H9 (cell line): ENCODE results near the gene COL23A1. TPM values are rescaled to one million over a fixed set of nuclear protein-coding genes. Genes with fewer than 3 reads are reported as not detected.

ENCODE experiments used
- DNase-seq: peaks from one replicate; pipeline ENCODE4 v3.0.0-alpha.2; 2017
- H2AFZ ChIP-seq: one replicate; pipeline ENCODE4 v1.6.1; 2013; ENCODE audit warnings: mild to moderate bottlenecking, low read length, control low read depth, moderate library complexity
- H2AK5ac ChIP-seq: 2 replicates; pipeline ENCODE4 v1.6.1; 2013; ENCODE audit warnings: low read length, control low read depth, mixed read lengths; ENCODE audit not compliant: insufficient read length
- H2BK120ac ChIP-seq: one replicate; pipeline ENCODE4 v1.6.1; 2013; ENCODE audit warnings: low read depth, mild to moderate bottlenecking, low read length, control low read depth, inconsistent platforms; ENCODE audit not compliant: poor library complexity, severe bottlenecking
- H2BK12ac ChIP-seq: 2 replicates; pipeline ENCODE4 v1.6.1; 2013; ENCODE audit warnings: low read length, control low read depth, mixed read lengths, low read depth; ENCODE audit not compliant: insufficient read length
- H2BK15ac ChIP-seq: 2 replicates; pipeline ENCODE4 v1.6.1; 2013; ENCODE audit warnings: low read depth, low read length, control low read depth
- H2BK20ac ChIP-seq: one replicate; pipeline ENCODE4 v1.6.1; 2013; ENCODE audit warnings: low read depth, mild to moderate bottlenecking, low read length, control low read depth, inconsistent platforms; ENCODE audit not compliant: poor library complexity, severe bottlenecking
- H2BK5ac ChIP-seq: 2 replicates; pipeline ENCODE4 v1.6.1; 2013; ENCODE audit warnings: low read length, control low read depth, mixed read lengths; ENCODE audit not compliant: insufficient read length
- H3K14ac ChIP-seq: 2 replicates; pipeline ENCODE4 v1.6.1; 2013; ENCODE audit warnings: low read length, control low read depth; ENCODE audit not compliant: insufficient read depth
- H3K18ac ChIP-seq: 2 replicates; pipeline ENCODE4 v1.6.1; 2013; ENCODE audit warnings: low read depth, mild to moderate bottlenecking, mixed read lengths, low read length, control low read depth; ENCODE audit not compliant: insufficient read length
- H3K23ac ChIP-seq: 2 replicates; pipeline ENCODE4 v1.6.1; 2013; ENCODE audit warnings: low read length, control low read depth, mixed read lengths, low read depth; ENCODE audit not compliant: insufficient read length
- H3K23me2 ChIP-seq: 2 replicates; pipeline ENCODE4 v1.6.1; 2013; ENCODE audit warnings: low read depth, mild to moderate bottlenecking, mixed read lengths, low read length, control low read depth; ENCODE audit not compliant: insufficient read length, poor library complexity, severe bottlenecking
- H3K27ac ChIP-seq: 2 replicates; pipeline ENCODE4 v1.5.1; 2013; ENCODE audit warnings: low read length, control low read depth, mixed read lengths, low read depth; ENCODE audit not compliant: insufficient read length
- H3K27me3 ChIP-seq: 2 replicates; pipeline ENCODE4 v1.6.1; 2013; ENCODE audit warnings: low read length, control low read depth, inconsistent platforms; ENCODE audit not compliant: insufficient read depth
- H3K4ac ChIP-seq: 2 replicates; pipeline ENCODE4 v1.6.1; 2013; ENCODE audit warnings: low read depth, mild to moderate bottlenecking, control low read depth, inconsistent platforms, low read length, moderate library complexity
- H3K4me1 ChIP-seq: 2 replicates; pipeline ENCODE4 v1.6.1; 2013; ENCODE audit warnings: low read length, control low read depth, inconsistent platforms; ENCODE audit not compliant: insufficient read depth
- H3K4me2 ChIP-seq: 2 replicates; pipeline ENCODE4 v1.6.1; 2013; ENCODE audit warnings: low read length, control low read depth, mixed read lengths; ENCODE audit not compliant: insufficient read length, insufficient read depth
- H3K56ac ChIP-seq: 2 replicates; pipeline ENCODE4 v1.6.1; 2013; ENCODE audit warnings: low read depth, mild to moderate bottlenecking, mixed read lengths, low read length, control low read depth; ENCODE audit not compliant: insufficient read length
- H3K79me1 ChIP-seq: 2 replicates; pipeline ENCODE4 v1.6.1; 2013; ENCODE audit warnings: low read depth, mild to moderate bottlenecking, moderate library complexity, low read length, control low read depth, inconsistent platforms; ENCODE audit not compliant: insufficient read depth, poor library complexity, severe bottlenecking
- H3K79me2 ChIP-seq: 2 replicates; pipeline ENCODE4 v1.6.1; 2013; ENCODE audit warnings: low read length, control low read depth, inconsistent platforms; ENCODE audit not compliant: insufficient read depth
- H3K9ac ChIP-seq: 2 replicates; pipeline ENCODE4 v1.6.1; 2013; ENCODE audit warnings: low read length, control low read depth, mixed read lengths; ENCODE audit not compliant: insufficient read length; ENCODE audit errors: extremely low read depth
- H3K9me3 ChIP-seq: one replicate; pipeline ENCODE4 v1.6.1; 2013; ENCODE audit warnings: low read depth, low read length, inconsistent platforms; ENCODE audit not compliant: control insufficient read depth
- H3T11ph ChIP-seq: one replicate; pipeline ENCODE4 v1.6.1; 2013; ENCODE audit warnings: mild to moderate bottlenecking, low read length, control low read depth, inconsistent platforms
- H4K20me1 ChIP-seq: one replicate; pipeline ENCODE4 v1.6.1; 2013; ENCODE audit not compliant: control insufficient read depth, insufficient read length, insufficient read depth
- H4K5ac ChIP-seq: 2 replicates; pipeline ENCODE4 v1.6.1; 2013; ENCODE audit warnings: low read depth, mild to moderate bottlenecking, mixed read lengths, low read length, control low read depth; ENCODE audit not compliant: insufficient read length
- H4K8ac ChIP-seq: replicated peaks from 2 replicates; pipeline ENCODE4 v1.6.1; 2013; ENCODE audit warnings: low read length, control low read depth, mixed read lengths, low read depth; ENCODE audit not compliant: insufficient read length
- H4K91ac ChIP-seq: 2 replicates; pipeline ENCODE4 v1.6.1; 2013; ENCODE audit warnings: low read depth, mild to moderate bottlenecking, moderate library complexity, mixed read lengths, low read length, control low read depth; ENCODE audit not compliant: insufficient read length
- H3K27ac Mint-ChIP-seq, 3 experiments: 2 replicates in 2 of 3; 3 replicates in 1 of 3; pipeline ENCODE4 v1.8.0; 2020 to 2021; ENCODE audit warnings: mixed read lengths in 3 of 3, mild to moderate bottlenecking in 1 of 3, moderate library complexity in 1 of 3
- H3K27me3 Mint-ChIP-seq: 2 replicates; pipeline ENCODE4 v1.8.0; 2021; ENCODE audit warnings: low read depth, mild to moderate bottlenecking, moderate library complexity, mixed read lengths
- H3K36me3 Mint-ChIP-seq, 3 experiments: 2 replicates in 2 of 3; 3 replicates in 1 of 3; pipeline ENCODE4 v1.8.0; 2020 to 2021; ENCODE audit warnings: low read depth in 3 of 3, mixed read lengths in 3 of 3; ENCODE audit not compliant: insufficient read depth in 1 of 3
- H3K4me1 Mint-ChIP-seq, 2 experiments: 2 replicates each; pipeline ENCODE4 v1.8.0; 2020; ENCODE audit warnings: mixed read lengths in 2 of 2
- H3K4me3 Mint-ChIP-seq, 2 experiments: 2 replicates in 1 of 2; 3 replicates in 1 of 2; pipeline ENCODE4 v1.8.0; 2020 to 2021; ENCODE audit warnings: mild to moderate bottlenecking in 2 of 2, mixed read lengths in 2 of 2, moderate library complexity in 1 of 2
- H3K9me3 Mint-ChIP-seq, 2 experiments: 2 replicates in 1 of 2; 3 replicates in 1 of 2; pipeline ENCODE4 v1.8.0; 2020; ENCODE audit warnings: mild to moderate bottlenecking in 2 of 2, mixed read lengths in 2 of 2, moderate library complexity in 1 of 2
- WGBS: extraction: QIAGEN DNeasy Blood & Tissue Kit; methylation state at CpG from one replicate; pipeline ENCODE4 v1.1.7; 2013; ENCODE audit warnings: missing lambda C conversion rate, low lambda C conversion rate, mixed read lengths; ENCODE audit not compliant: insufficient read length; ENCODE audit errors: extremely low coverage; 5-methylcytosine and 5-hydroxymethylcytosine counted together
- total RNA-seq: library from RNA; stranded (reverse); gene quantifications from 2 replicates; pipeline ENCODE4 v1.2.1, GENCODE V29; 2021
- TF ChIP-seq, protein P1 (sequence below): fragments of 200-600 bp; sonication (generic); conservative IDR thresholded peaks from 3 replicates; pipeline ENCODE4 v1.8.0; 2021; ENCODE audit warnings: antibody characterized with exemption, mild to moderate bottlenecking

Gene COL23A1
- total RNA-seq, 1 experiment from 2014 or later = 2.6 TPM

DNA sequence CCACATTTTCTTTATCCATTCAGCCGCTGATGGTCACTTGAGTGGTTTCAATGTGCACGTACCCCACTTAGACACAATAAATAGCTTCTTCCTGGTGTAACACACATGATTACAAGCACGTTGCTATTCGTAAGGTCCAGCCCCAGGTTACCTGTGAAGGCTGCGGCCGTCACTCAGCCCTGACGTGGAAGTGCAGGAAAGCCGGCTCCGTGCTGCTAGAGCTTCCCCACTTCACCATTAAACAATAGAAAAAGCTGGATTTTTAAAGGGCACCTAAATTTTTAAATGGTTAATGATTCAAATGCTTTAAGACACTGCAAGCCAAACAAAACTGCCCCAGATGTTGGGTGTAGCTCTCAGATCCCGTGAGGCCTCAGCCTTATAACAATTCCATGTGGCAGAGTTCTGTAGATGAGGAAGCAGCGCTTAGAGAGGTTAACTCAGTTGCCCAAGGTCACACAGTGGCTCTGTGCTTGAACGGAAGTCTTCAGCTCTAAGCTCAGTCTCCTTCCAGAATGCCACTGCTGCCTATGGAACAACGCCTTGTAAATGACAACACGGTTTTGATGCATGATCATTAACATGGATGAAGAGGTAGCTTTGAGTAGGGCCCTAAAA, 125.7 kb downstream of the COL23A1 start:
- Histone ChIP-seq H3K9me3 (no peaks in the 10 kb centered on the region), H3K79me2 (0 out of 2 replicates have a peak, but pooled peaks cover 1% of the 10 kb centered on the region), H3K14ac (no peak overlapping the region), H3K23me2 (no peaks in the 10 kb centered on the region), H3K9ac (no peak overlapping the region), H2AK5ac (no peak overlapping the region), H2BK12ac (no peak overlapping the region), H3K4ac (no peak overlapping the region), H3K56ac (no peak overlapping the region), H3K4me2 (no peak overlapping the region), H3T11ph (no peak overlapping the region), H3K23ac (no peak overlapping the region), H3K27ac (no peak overlapping the region), H2BK120ac (no peak overlapping the region), H3K79me1 (no peaks in the 10 kb centered on the region), H3K4me1 (peaks cover 5% of the 10 kb centered on the region; the same call in 1 of the 2 replicates), H4K20me1 (no peaks in the 10 kb centered on the region), H2AFZ (no peak overlapping the region), H3K18ac (no peak overlapping the region), H2BK20ac (no peak overlapping the region), H4K91ac (no peak overlapping the region), H2BK5ac (no peak overlapping the region), H2BK15ac (no peak overlapping the region), H4K8ac (no peak overlapping the region), H3K27me3 (no peaks in the 10 kb centered on the region), H4K5ac (no peak overlapping the region)
- Mint-ChIP-seq H3K27me3 (peaks cover 3% of the 10 kb centered on the region; the same call in 1 of the 2 replicates), H3K9me3 (no peaks in the 10 kb centered on the region), H3K4me1 (peaks cover 28 to 46% of the 10 kb centered on the region in 2 experiments), H3K36me3 (no peaks in the 10 kb centered on the region), H3K4me3 (no peak overlapping the region), H3K27ac (no peak overlapping the region; a peak in 1 of 7 replicates)
- WGBS = no CpG with 5 or more reads among the region's 14 CpGs
- DNase-seq = no peak
- TF ChIP-seq, protein P1, sequence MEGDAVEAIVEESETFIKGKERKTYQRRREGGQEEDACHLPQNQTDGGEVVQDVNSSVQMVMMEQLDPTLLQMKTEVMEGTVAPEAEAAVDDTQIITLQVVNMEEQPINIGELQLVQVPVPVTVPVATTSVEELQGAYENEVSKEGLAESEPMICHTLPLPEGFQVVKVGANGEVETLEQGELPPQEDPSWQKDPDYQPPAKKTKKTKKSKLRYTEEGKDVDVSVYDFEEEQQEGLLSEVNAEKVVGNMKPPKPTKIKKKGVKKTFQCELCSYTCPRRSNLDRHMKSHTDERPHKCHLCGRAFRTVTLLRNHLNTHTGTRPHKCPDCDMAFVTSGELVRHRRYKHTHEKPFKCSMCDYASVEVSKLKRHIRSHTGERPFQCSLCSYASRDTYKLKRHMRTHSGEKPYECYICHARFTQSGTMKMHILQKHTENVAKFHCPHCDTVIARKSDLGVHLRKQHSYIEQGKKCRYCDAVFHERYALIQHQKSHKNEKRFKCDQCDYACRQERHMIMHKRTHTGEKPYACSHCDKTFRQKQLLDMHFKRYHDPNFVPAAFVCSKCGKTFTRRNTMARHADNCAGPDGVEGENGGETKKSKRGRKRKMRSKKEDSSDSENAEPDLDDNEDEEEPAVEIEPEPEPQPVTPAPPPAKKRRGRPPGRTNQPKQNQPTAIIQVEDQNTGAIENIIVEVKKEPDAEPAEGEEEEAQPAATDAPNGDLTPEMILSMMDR = no peak
